Measurements from ENCODE around the gene NME3.
"Not testable (repeated sequence)": the region's sequence is repeated elsewhere in the genome, so short reads cannot be mapped to it uniquely, and the experiment has no call there.

The NME3 gene

GRCh38 chr16:1771188-1771863 lies at the start of gene NME3:
TSS of gene NME3 (minus strand) at chr16:1771543. CDS start at chr16:1771534, 9 bp downstream.
- DNase-seq (ENCODE audit: low read depth, low spot score) = peak; percentile 85

GRCh38 chr16:1820946-1821290 lies 49.6 kb upstream of the NME3 start:
- DNase-seq (ENCODE audit: low read depth, low spot score) = no peak

GRCh38 chr16:1820096-1820945 lies 49.0 kb upstream of the NME3 start:
- DNase-seq (ENCODE audit: low read depth, low spot score) = no peak

GRCh38 chr16:1819611-1820010 lies 48.3 kb upstream of the NME3 start:
- no peak for DNase-seq (ENCODE audit: low read depth, low spot score)

GRCh38 chr16:1818873-1819525 lies 47.7 kb upstream of the NME3 start:
- no peak for DNase-seq (ENCODE audit: low read depth, low spot score)

- DNase-seq (ENCODE audit: low read depth, low spot score) = no peak
Measured at GRCh38 chr16:1818204-1818872, 47.0 kb upstream of the NME3 start.

- no peak for DNase-seq (ENCODE audit: low read depth, low spot score)
Measured at GRCh38 chr16:1817716-1818115, 46.4 kb upstream of the NME3 start.

- DNase-seq (ENCODE audit: low read depth, low spot score) = no peak
Measured at GRCh38 chr16:1817276-1817589, 45.9 kb upstream of the NME3 start.

GRCh38 chr16:1816396-1817275 lies 45.3 kb upstream of the NME3 start:
- DNase-seq (ENCODE audit: low read depth, low spot score) = no peak

- DNase-seq (ENCODE audit: low read depth, low spot score) = no peak
Measured at GRCh38 chr16:1815461-1815860, 44.1 kb upstream of the NME3 start.

GRCh38 chr16:1812732-1813163 lies 41.4 kb upstream of the NME3 start:
- DNase-seq (ENCODE audit: low read depth, low spot score) = peak; percentile 76

GRCh38 chr16:1810536-1810935 lies 39.2 kb upstream of the NME3 start:
- DNase-seq (ENCODE audit: low read depth, low spot score) = no peak

- no peak for DNase-seq (ENCODE audit: low read depth, low spot score)
Measured at GRCh38 chr16:1810106-1810505, 38.8 kb upstream of the NME3 start.

- no peak for DNase-seq (ENCODE audit: low read depth, low spot score)
Measured at GRCh38 chr16:1809281-1809801, 38.0 kb upstream of the NME3 start.

GRCh38 chr16:1808691-1809090 lies 37.3 kb upstream of the NME3 start:
- no peak for DNase-seq (ENCODE audit: low read depth, low spot score)

- DNase-seq (ENCODE audit: low read depth, low spot score) = no peak
Measured at GRCh38 chr16:1807626-1808025, 36.3 kb upstream of the NME3 start.

GRCh38 chr16:1800701-1801100 lies 29.4 kb upstream of the NME3 start:
- no peak for DNase-seq (ENCODE audit: low read depth, low spot score)

GRCh38 chr16:1799263-1799662 lies 27.9 kb upstream of the NME3 start:
- DNase-seq (ENCODE audit: low read depth, low spot score) = not testable (repeated sequence)

- DNase-seq (ENCODE audit: low read depth, low spot score) = no peak
Measured at GRCh38 chr16:1794908-1795666, 23.7 kb upstream of the NME3 start.

- DNase-seq (ENCODE audit: low read depth, low spot score) = no peak
Measured at GRCh38 chr16:1794221-1794871, 23.0 kb upstream of the NME3 start.
